ENCODE measurements around the gene TSHZ1.

DNA sequence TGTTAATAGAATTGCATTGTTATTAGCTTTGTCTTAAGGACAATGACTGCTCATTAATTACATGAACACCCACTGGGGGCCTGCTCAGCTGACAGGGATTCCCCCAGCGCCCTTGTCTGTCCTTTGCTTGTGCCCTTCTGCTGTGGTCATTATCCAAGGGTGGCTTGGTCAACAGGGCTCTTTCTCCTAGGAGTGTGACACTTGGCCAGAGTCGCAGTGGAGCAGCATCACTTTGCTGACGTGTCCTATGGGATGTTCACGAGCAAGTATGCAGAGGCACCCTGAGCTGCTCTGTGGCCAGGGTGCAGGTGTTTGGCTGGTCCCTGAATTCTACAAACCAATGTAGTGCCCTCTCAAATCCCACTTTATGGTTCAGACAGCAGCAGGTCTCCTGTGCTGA lies 47.6 kb upstream of the TSHZ1 start:
- no peak for TF ChIP-seq CTCF (IDR thresholded peaks at IDR 0.05; ENCODE audit: low read depth, low read length, missing input control)
- no peak for TF ChIP-seq FOXA1 (IDR thresholded peaks at IDR 0.05)
- no peak for TF ChIP-seq JUND (IDR thresholded peaks at IDR 0.05)
- TF ChIP-seq TAF1 (conservative IDR thresholded peaks at IDR 0.05): no peak
- TF ChIP-seq, protein P1, sequence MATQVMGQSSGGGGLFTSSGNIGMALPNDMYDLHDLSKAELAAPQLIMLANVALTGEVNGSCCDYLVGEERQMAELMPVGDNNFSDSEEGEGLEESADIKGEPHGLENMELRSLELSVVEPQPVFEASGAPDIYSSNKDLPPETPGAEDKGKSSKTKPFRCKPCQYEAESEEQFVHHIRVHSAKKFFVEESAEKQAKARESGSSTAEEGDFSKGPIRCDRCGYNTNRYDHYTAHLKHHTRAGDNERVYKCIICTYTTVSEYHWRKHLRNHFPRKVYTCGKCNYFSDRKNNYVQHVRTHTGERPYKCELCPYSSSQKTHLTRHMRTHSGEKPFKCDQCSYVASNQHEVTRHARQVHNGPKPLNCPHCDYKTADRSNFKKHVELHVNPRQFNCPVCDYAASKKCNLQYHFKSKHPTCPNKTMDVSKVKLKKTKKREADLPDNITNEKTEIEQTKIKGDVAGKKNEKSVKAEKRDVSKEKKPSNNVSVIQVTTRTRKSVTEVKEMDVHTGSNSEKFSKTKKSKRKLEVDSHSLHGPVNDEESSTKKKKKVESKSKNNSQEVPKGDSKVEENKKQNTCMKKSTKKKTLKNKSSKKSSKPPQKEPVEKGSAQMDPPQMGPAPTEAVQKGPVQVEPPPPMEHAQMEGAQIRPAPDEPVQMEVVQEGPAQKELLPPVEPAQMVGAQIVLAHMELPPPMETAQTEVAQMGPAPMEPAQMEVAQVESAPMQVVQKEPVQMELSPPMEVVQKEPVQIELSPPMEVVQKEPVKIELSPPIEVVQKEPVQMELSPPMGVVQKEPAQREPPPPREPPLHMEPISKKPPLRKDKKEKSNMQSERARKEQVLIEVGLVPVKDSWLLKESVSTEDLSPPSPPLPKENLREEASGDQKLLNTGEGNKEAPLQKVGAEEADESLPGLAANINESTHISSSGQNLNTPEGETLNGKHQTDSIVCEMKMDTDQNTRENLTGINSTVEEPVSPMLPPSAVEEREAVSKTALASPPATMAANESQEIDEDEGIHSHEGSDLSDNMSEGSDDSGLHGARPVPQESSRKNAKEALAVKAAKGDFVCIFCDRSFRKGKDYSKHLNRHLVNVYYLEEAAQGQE (IDR thresholded peaks at IDR 0.05): no peak
- no peak for TF ChIP-seq RAD21 (IDR thresholded peaks at IDR 0.05)
- TF ChIP-seq GABPA (IDR thresholded peaks at IDR 0.05 in 1 of 2, conservative IDR thresholded peaks at IDR 0.05 in 1 of 2): no peak
